GM18907 (cell line): ENCODE results near the gene COPS3.
A peak's percentile ranks its signal among the peaks of the same experiment; 100 is the strongest.

Experiments
- ATAC-seq: cut with Tn5 transposase; IDR thresholded peaks from one replicate; pipeline ENCODE4 v1.9.1; 2021; ENCODE audit warnings: mild to moderate bottlenecking, moderate library complexity; ENCODE audit not compliant: unreplicated experiment

The COPS3 gene

GRCh38 chr17:17221329-17221728 lies 59.7 kb downstream of the COPS3 start:
- no peak for ATAC-seq

DNA sequence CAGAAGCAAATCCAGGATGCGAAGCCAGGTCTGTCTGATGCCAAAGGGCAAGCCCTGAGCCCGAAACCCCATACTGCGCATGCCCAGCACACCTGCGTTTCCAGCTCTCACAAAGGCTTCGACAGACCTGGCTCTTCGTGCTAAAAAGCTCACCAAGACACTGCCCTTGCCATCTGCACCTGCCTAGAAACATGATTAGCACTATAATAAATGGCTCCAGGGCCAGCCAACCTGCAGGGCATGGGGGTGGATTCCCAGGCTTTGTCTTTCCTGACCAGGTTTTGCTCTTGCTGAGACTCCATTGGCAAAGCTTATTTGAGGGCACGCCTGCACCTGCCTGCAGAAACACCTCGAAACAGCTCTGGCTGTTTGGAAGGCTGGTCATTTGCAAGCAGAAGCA lies 60.5 kb downstream of the COPS3 start:
- ATAC-seq, result no peak

- ATAC-seq, result no peak
These were observed 63.1 kb downstream of the COPS3 start for GRCh38 chr17:17217995-17218394.

DNA sequence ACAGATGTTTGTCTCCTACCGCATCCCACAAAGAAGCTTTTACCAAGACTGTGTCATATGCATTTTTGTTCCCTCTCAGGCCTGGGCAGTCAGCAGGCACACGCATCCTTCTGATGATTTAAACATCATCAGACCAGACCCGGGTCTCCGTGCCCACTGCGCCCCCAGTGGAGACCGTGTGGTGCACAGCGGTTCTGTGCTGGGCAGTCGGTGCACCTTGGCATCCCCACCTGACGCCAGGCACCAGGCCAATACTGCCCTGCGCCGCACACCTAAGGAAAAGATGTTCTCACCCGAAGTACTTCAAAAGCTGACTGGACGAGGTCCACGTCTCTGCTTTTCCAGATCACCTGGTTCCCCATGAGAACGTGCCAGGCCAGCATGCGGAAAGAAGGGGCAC lies 64.3 kb downstream of the COPS3 start:
- no peak for ATAC-seq

GRCh38 chr17:17216236-17216635 lies 64.8 kb downstream of the COPS3 start:
- ATAC-seq, result no peak

DNA sequence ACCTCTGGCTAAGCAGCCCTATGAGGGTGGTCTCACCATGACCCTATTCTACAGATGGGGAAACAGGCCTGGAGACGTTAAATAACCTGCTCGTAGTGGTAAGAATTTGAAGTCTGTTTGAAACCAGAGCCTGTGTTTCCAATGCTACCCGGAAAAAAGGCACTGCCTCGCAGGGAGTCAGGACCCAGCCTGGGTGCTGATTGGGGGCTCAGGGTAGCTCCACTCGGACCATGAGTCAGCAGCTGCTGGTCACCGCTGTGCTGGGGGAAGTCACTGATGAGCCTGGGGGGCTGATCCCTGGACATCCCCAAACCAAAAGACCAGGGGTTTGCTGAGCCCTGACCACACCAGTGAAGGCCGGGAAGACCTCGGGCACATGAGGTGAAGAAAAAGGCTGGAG lies 65.5 kb downstream of the COPS3 start:
- ATAC-seq, result no peak

DNA sequence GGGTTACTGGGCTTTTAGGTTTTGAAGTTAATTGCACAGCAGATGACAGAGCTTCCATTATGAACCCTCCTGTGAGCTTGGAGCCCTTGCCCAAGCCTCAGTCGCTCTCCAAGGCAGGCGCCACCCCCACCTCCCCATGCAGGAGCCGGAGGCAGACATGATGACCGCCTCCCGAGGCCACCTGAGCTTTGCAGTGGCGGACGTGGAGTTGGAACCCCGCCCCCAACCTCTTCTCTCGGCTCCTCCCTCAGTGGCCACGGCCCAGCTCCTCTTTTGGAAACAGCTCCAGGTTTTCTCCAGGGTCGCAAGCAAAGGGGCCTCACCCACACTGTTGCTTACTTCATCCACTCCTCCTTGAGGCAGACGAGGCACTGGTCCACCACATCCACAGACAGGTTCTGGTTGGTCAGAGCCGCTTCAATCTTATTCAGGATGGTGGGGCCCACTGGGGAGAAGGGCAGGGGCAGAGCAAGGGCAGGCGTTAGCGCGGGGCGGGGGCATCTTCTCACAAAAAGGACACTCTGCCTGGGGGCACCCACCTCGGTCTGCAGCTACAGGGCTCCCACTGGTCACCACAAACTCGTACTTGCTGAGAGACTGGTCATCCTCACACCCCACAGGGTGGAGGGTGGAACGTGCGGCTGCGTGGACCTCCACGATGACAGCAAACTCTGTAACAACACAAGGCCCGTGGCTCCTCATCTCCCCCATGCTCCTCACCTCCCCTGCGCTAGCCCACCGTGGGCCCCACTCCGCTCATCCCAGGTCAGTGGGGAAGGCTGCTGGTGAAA lies 66.2 kb downstream of the COPS3 start:
- ATAC-seq, result no peak

- ATAC-seq, result no peak
These were observed 67.3 kb downstream of the COPS3 start for GRCh38 chr17:17213775-17214174.

GRCh38 chr17:17207998-17208397 lies 73.0 kb downstream of the COPS3 start:
- no peak for ATAC-seq

DNA sequence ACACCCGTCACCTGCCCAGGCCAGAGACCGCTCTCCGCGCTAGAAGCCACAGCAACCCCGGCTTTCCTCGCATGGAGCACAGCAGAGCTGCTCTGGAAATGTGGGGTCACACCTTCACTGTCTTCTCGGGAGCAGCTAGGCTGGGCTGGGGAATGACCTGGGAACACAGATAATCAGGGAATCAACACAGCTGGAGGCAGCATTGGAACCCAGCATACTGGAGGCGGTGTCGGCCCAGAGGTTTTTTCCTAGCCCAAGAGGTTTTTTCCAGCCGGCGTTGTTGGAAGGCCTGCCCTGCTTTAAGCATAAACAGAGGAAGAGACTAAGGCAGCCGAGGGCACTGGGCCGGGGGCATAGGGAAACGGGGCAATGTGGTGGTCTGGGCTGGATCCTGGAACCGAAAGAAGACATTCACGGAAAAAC lies 74.1 kb downstream of the COPS3 start:
- ATAC-seq, result no peak

- ATAC-seq, result peak; percentile 55
These were observed 74.7 kb downstream of the COPS3 start, which contains the start of gene PLD6 for GRCh38 chr17:17206124-17206912. PLD6 (minus strand) TSS chr17:17206333; CDS start chr17:17206286, 47 bp downstream.

DNA sequence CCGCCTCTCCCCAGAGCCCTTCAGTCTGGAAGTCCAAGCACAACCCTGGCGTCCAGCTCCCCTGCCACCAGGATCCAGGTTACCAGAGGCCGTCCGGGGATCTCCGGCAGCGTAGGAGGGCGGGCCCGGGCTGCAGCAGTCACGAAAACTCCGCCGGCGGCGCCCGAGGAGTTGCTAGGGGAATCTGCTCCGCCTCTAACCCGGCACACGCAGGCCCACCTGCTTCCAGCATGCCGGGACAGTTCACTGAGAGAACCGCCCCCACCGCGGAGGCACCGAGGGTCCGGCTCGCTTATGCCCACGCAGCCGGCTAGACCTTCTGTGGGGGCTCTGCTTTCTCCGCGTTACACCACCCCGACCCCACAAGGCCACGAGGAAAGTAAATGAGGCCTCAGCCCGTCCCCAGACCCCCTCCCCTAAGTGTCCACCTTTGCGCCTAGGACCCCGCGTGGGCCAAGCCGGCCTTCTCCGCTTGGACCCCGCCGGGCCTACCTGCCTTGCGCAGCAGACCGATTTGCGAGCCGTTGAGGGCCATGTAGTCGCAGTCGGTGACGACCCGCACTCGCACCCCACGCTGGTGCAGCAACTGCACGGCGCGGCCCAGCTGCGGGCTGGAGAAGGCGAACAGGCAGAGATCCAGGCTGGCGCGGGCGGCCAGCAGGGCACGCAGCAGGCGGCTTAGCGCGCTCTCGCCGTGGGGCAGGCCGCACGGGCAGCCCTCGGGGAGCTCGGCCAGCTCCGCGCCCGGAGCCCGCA lies 75.5 kb downstream of the COPS3 start:
- peak; percentile 24 for ATAC-seq

- no peak for ATAC-seq
These were observed 76.3 kb downstream of the COPS3 start for GRCh38 chr17:17204635-17205231.

DNA sequence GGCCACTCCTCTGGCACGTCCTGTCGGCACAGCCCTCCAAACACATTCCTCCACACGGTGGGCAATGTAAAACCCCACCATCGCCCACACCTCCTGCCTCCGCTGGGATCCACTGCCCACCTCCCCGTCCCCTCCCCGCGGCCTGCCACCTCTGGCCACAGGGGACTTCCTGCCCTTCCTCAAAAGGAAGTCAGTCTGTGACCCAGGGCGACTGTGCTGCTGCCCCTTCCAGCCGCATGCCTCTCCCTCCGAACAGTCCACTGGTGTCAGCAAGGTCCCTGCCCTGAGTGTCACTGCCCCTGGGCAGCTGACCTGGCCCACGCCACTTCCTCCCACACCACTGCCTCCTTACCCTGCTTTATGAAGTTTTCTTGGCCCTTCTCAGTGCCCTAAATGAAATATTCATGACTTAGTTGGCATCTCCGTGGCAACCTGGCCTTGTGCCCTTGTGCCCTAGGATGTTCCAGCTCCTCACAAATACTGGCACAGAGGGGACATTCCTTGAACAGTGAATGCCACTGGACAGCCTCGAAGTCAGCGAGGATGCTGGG lies 76.9 kb downstream of the COPS3 start:
- ATAC-seq, result no peak

DNA sequence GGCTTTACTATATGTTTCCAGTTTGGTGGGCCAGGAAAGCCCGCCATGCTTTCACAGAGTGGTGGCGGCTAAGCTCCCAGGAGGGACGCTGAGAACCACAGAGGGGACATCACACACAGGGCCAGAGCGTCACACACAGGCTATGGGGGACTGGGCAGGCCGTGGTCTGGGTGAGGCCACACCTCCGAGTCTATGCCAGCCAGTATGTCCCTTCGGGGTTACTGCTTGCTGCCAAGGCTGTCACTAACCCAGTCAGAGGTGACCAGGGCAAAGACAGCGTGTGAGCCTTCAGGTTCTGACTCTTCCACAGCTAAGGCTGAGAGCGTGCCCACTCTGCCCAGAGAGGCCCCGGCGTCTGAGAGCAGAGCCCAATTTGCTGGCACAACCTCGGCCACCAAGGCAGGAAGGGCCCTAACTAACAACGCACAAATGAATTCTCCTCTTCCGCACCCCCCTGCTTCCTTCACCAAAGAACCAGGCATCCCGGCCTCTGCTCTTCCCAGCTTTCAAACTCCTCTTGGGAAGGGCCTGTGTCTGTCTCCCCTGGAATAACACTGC lies 77.8 kb downstream of the COPS3 start:
- no peak for ATAC-seq

DNA sequence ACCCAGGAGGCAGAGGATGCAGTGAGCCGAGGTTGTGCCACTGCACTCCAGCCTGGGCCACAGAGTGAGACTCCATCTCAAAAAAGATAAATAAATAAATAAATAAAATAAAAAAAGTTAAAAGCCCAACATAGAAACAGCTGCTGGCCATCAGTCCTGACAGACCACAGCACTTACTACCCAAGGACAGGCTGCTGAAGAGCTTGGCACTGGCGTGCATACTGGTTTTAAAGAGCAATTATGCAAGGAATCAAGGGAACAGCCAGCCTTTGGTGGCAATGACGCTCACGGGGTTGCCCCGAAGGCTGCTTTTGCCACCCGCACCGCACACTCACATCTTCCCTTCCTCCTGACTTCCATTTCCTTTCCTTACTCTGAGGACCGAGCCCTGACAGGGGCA lies 79.1 kb downstream of the COPS3 start:
- no peak for ATAC-seq

GRCh38 chr17:17201271-17201670 lies 79.8 kb downstream of the COPS3 start:
- no peak for ATAC-seq

GRCh38 chr17:17200831-17201230 lies 80.2 kb downstream of the COPS3 start:
- ATAC-seq, result no peak

DNA sequence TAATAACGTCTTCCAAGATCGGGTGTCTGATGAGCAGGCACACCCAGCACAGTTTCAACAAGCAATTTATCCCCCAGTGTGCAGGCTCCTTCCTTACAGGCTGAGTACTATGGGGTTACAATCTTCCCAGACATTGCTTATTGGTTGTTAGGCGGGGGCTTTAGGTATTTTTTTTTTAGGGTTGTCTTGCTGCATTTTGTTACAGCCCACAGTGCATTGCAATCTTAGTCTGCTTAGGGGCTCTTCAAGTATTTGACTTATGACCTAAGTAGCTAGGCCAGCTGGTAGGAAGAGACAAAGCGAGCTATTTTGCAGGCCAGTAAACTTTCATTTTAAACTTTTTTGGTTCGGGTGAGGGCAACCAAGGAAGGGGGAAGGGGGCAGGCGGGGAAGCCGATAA lies 80.7 kb downstream of the COPS3 start:
- no peak for ATAC-seq

GRCh38 chr17:17198281-17198680 lies 82.8 kb downstream of the COPS3 start:
- ATAC-seq, result no peak
